Fibroblast of skin of scalp (primary cell): ENCODE data around the gene MYO5B.

Source experiments
- DNase-seq: peaks from one replicate; pipeline ENCODE4 v3.0.0-alpha.2; 2013

Gene MYO5B

GRCh38 chr18:49875783-49876182 lies 319.2 kb downstream of the MYO5B start:
- DNase-seq: no peak

DNA sequence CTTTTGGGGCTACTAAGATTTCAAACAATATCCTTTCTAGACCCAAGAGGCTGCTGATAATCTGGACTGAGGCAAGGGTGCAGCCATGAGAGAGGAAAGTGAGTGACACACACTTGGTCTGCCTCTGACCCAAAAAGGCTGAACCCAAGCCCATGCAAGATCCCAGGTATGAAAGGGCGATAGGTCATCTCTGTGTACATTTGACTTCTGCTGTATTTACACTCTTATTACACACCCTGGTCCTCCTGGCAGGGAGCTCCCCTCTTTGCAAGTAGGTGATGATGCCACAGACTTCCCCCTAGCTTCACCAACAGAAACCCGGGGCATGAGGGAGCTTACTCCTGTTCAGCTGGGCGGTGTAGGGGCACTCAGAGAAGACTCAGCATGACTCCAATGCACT lies 319.8 kb downstream of the MYO5B start:
- no peak for DNase-seq

DNA sequence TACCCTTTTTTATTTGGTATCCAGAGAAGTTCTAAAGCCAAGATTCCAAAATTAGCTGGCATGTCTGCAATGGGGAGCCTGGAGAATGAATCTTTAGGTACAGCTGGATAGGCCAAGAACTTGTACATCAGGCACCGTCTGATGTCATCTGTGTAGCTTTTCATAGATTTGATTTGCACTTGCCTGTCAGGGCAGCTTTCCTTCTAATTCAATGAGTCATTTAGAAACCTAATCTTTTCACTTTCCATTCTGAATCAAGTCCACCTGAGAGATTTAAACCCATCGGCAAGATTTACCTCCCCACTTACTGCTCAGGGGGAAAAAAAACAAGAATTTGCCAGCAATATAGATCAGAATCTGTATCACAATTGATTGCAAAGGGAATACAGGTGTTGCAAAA lies 320.7 kb downstream of the MYO5B start:
- no peak for DNase-seq

DNA sequence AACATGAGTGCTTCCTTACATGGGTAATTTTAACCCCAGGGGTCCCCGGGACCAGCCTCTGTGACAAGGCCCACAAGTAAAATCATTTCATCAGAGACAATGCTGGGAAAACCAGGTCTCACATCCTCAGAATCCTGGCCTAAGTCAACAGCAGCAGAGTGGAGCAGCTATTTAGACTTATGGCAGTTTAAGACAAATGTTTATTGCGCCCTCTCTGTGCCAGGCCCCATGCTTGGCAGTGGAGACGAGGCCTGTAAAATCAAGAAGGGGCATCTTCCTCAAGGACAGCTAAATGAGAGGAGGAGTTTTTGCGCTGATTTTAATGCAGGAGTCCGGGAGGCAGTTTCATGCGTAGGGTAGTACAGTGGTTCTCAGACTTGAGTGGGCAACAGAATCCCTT lies 325.6 kb downstream of the MYO5B start:
- no peak for DNase-seq

DNA sequence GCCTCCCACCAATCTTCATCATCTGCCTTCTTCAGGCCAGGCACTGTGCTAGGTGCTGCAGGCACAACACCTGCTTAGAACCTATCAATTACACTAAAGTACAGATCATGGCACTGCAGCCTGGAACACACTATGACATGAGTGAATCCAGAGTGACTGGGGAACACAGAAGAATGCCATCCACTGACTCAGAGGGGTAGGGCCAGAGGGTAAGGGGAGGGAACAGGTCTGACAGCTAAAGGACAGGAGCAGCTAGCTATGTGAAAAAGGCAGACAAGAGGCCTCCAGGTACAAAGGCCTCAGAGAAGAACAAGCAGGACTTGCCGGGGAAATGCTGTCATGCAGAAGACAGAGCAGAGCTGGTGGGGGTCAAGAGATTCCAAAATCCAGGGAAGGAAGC lies 328.3 kb downstream of the MYO5B start:
- DNase-seq: no peak

GRCh38 chr18:49865401-49865800 lies 329.5 kb downstream of the MYO5B start:
- DNase-seq: no peak

GRCh38 chr18:49863769-49864621 lies 331.0 kb downstream of the MYO5B start:
- no peak for DNase-seq

- DNase-seq: no peak
Observed at GRCh38 chr18:49862656-49863385, 332.1 kb downstream of the MYO5B start.

DNA sequence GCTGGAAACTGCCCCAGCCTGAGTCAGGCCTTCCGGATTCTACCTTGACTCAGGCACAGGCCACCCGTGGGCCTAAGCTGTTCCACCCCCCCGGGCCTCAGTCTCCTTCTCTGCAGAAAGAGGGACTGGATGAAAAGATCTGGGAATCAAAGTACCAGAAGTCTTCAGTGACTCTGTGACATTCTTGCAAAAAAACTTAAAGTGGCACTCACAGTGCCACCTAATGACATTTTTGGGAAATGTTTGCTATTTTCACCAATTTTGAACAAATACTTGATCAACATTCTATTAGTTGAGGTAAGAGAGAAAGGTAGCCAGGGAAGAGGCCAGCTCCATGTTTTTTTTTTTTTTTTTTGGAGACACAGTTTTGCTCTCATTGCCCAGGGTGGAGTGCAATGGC lies 333.3 kb downstream of the MYO5B start:
- peak; percentile 16 for DNase-seq

DNA sequence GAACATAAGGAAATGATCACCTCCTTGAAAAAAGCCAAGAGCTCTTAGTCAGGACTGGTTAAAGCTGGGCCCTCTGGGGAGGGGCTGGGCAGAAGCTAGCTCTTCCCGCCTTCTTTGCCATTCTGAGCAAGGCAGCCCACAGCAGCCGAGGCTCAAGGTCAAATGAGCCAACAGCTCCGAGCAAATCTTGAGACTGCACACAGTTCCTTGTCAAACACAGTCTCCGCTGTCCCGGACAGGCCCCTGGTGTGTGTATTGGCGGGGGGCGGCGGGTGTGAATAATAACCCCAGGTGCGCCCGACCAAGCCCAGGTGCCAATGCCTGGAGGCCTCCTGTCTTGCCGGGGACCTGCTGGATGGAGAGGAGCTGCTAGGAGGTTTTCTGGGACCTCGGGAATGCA lies 335.2 kb downstream of the MYO5B start:
- no peak for DNase-seq

DNA sequence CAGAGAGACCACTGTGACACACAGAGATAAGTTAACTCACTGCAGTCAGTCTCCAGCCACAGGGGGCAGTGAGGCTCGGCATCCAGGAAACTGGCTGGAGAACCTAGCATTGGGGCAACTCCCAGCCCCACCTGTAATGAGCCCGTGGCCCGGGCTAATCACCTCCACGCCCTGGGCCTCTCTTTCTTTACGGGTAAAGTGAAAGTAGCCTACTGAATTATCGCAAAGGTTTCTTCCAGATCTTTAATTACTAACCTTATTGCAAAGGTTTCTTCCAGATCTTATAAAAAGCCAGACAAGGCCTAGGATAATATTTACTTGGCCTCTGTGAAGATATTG lies 336.0 kb downstream of the MYO5B start:
- no peak for DNase-seq

DNA sequence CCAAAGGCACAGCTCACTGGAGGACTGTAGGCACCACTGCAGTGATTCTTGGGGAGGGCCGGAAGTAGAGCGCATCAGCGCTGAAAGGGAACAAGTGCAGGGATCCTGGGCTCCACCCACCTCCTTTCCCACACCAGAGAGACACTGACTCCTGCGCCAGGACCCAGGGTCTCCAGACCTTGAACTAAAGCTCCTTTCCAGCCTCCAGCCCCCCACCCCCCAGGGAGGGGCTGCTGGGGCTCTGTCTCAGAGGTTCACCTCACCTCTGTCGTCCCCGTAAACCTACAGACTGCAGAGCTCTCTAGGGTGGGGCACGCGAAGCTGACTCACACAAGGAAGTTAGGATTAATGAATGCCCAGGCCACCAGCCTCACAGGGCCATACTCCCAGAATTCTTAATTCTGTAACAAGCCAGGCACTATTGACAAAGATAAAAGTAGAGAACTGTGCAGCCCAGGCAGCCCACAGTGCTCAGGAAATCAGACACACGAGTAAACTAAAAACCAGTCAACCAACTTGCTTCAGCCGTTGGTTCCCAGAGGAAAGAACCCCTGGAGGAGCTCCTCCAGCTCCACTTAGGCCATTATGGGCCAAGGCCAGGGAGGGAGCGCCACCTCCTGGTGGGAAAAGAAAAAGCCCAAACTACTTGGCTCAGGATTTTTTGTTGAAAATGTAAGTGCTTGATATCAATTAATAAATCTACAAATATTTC lies 336.5 kb downstream of the MYO5B start:
- DNase-seq: peak; percentile 72

DNA sequence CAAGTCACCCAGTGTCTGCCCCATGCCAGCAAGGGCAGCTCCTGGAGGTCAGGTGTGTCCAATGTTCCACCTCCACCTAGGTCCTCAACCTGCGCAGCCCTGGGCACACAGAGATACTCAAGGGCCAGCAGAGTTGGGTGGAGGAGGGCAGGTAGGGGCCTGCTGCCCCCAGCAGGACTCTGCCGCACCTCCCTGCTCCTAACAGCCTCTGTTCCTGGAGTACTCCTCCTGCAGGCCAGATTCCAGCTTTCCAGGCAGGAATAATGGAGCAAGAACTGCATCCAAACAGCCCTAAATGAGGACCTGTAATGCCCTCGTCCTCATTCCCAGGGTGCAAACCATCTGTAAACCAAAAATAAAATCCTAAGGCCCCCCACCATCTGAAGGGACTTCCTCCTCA lies 337.2 kb downstream of the MYO5B start:
- no peak for DNase-seq

DNA sequence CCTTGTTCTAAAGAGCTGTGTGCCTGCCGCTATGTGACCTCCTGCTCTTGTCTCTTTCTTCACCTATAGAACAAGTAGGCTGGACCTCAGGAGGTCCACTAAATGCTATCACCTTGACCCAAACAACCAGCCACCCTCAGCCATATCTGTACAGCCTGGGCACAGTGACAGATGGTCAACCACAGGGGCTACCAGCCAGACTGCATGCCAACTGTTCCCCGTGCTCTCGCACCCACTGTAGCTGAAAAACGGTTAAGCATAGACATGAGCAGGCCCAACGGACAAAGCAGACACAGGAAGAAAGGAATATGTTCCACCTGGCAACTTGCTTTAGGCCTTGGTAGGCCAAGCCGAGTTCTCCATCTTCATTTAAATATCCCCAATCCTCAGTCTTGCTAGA lies 338.5 kb downstream of the MYO5B start:
- no peak for DNase-seq

DNA sequence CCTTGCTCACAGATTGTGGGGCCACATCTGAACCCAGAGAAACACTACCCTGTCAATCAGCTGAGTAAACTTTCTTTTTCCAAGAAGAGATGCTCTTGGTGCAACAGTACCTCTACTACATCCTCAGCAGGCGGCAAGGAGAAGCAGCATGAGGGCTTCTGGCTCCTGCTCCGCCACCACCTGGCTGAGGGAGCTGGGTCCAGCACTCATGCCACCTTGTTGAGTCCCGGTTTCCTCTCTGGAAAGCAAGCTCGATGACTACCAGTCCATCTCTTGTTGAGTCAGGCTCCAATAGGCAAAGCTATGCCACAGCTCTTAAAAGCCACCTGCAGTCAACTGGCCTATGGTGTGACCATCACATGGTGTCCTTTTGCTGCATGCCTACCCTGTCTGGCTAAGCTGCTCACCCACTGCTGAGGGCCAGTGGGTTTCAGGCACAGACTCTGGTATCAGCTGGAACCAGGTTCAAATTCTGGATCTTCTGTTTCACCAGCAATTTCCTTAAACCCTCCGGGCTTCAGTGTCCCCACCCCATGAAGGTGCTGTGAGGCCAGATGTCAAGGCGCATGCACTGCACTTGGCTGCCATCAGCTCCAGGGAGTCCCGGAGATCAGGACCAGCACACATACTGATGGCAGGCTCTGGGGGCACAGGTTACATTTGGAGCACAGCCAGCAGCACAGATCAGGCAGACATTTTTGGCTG lies 339.1 kb downstream of the MYO5B start:
- no peak for DNase-seq

GRCh38 chr18:49854681-49855080 lies 340.3 kb downstream of the MYO5B start:
- DNase-seq: no peak

DNA sequence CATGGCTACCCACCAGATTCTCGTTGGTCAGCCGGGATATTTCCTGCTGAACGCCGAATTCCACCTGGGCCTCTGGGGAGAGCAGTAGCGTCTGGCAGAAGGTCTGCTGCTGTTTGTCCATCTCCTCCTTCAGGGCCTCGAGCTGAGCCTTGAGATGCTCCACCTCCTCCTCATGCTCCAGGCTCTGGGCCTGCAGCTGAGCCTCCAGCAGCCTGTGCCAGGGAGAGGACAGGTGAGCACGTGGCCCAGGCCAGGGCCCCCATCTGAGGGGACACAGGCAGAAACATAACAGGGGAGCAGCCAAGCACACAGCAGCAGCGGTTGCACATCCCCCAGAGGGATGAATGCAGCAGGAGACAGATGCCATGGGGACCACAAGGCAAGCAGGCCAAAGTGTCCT lies 341.5 kb downstream of the MYO5B start:
- DNase-seq: no peak

DNA sequence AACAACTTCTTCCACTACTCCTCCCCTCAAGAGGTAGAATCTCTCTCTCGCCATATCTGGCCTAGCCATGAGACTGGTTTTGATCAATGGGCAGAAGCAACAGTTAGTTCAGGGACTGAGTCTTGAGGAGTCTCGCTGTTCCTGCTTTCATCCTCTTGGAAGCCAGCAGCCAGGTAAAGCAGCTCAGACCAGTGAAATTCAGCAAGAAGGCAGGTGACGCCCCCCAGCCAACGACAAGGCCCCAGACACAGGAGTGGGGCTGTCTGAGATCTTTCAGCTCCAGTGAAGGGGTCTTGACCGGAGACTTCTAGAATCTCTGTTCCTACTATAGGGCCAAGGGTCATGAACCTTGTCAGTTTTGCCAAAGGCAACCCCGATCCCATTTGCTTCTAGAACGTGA lies 341.9 kb downstream of the MYO5B start:
- no peak for DNase-seq

- DNase-seq: no peak
Observed at GRCh38 chr18:49851624-49852023, 343.3 kb downstream of the MYO5B start.

DNA sequence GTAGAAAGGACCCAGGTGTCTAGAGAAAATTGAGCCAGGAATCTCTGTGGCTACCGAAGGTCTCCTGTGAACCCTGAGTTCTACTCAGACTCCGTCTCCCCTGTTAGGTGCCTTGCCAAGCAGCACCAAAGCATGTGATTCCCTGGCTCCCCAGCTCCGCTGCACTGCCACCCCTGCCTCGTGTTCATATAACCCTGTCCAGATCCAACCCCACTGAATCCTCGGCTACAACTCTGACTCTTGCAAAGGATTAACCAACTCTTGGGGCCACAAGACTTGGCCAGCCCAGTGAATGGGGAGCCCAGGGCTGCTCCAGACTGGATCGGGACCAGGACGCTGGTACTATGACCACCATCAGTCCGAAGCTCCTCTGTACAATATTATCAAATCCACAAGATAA lies 344.3 kb downstream of the MYO5B start:
- DNase-seq: no peak

DNA sequence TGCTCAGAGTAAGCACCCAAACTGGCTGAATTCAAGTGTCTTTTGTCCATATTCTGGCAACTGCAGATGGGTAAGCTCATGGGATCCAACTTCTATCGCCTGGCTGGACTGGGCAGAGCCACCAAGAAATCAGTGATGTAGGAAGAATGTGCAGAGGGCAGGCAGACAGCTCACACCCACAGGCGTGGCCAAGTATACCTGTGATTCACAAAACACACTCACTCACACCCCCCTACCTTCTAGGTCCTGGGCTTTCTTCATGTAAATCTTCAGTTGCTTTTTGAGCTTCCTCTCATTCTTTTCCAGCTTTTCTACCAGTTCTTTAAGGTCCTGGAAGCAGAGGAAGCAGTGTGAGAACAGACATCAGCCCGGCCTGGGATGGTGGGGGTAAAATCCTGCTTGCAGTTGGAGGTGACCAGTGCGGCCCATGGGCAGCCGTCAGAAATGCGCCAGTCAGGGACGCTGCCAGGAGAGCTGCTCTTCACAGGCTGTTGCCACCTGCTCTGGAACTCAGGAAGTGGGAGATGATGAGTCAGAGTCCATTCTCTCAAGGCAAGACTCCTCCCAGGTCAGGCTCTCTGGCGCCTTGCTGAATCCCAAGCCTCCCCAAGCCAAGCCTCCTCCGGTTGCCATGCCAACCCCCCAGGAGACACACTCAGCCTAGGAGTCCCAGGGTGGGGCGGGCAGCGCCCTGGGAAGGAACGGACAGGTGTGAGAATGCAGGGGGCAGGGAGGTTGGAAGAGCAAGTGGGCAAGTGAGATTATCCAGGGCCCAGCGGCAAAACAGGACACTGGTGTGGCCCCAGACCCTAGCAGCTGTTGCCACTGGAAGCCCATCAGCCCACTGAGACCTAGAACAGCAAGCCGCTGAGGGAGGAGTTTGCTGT lies 345.4 kb downstream of the MYO5B start:
- peak; percentile 65 for DNase-seq

DNA sequence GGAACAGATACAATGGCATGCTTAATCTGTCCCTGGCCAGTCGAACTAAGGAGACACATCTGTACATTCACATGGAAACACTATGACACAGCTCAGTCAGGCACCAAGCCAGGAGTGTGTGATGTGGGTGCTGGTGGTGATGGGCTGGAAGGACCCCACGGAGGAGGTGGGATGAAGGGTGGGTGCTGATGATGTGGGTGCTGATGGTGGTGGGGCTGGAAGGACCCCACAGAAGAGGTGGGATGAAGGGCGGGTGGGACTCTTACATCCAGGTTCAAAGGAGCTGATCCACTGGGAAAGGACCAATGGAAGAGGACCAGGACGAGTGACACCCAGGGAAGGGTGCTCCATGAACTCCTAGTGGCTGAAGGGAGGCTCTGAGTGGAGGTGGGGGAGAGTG lies 346.8 kb downstream of the MYO5B start:
- no peak for DNase-seq
